Esophagus (tissue), 2 donors: ENCODE measurements around the gene DMRT3. TPM values are rescaled to one million over a fixed set of nuclear protein-coding genes. Genes with fewer than 3 reads are reported as not detected.

Source experiments
- H3K27ac ChIP-seq, 2 donors: one replicate each; pipeline ENCODE4 v1.5.1; 2013; ENCODE audit warnings: low read depth in 2 of 2, mild to moderate bottlenecking in 2 of 2, inconsistent platforms in 1 of 2, low read length in 1 of 2, moderate library complexity in 1 of 2
- H3K27me3 ChIP-seq, 2 donors: one replicate each; pipeline ENCODE4 v1.6.1; 2013; ENCODE audit warnings: low read length in 2 of 2, control low read depth in 1 of 2, mild to moderate bottlenecking in 1 of 2; ENCODE audit not compliant: insufficient read depth in 2 of 2, control insufficient read depth in 1 of 2
- H3K36me3 ChIP-seq, 2 donors: one replicate each; pipeline ENCODE4 v1.6.1; 2013; ENCODE audit warnings: low read length in 1 of 2; ENCODE audit not compliant: control insufficient read depth in 2 of 2, insufficient read depth in 2 of 2
- H3K4me1 ChIP-seq, 2 donors: one replicate each; pipeline ENCODE4 v1.6.1; 2013; ENCODE audit warnings: low read length in 1 of 2; ENCODE audit not compliant: control insufficient read depth in 2 of 2, insufficient read depth in 2 of 2
- H3K4me3 ChIP-seq, 2 donors: one replicate each; pipeline ENCODE4 v1.5.1; 2013; ENCODE audit warnings: low read length in 2 of 2, mild to moderate bottlenecking in 2 of 2, low read depth in 1 of 2, moderate library complexity in 1 of 2
- H3K9me3 ChIP-seq, 2 donors: one replicate each; pipeline ENCODE4 v1.6.1; 2013; ENCODE audit warnings: mild to moderate bottlenecking in 2 of 2, low read depth in 1 of 2, low read length in 1 of 2, moderate library complexity in 1 of 2; ENCODE audit not compliant: control insufficient read depth in 2 of 2, insufficient read depth in 1 of 2
- WGBS, 2 donors: extraction: QIAGEN DNeasy Blood & Tissue Kit; methylation state at CpG; one replicate each; pipeline ENCODE4 v1.1.7; 2013; 5-methylcytosine and 5-hydroxymethylcytosine counted together
- polyA plus RNA-seq, 2 donors: library from polyadenylated mRNA; stranded (reverse); fragments of 200-250 nt; gene quantifications; one replicate each; pipeline ENCODE4 v1.2.3, GENCODE V29; 2013
- donor health status: healthy with polysubstance abuse.
- donor health status: Bipolar disorder and iron deficiency.

The DMRT3 gene
- polyA plus RNA-seq, 2 donors: 0.20 to 0.22 TPM

- Histone ChIP-seq H3K4me1 (peaks cover 0 to 4% of the 10 kb centered on the region in 2 donors), H3K36me3 (no peaks in the 10 kb centered on the region), H3K27me3 (peaks cover 3 to 22% of the 10 kb centered on the region in 2 donors), H3K9me3 (peaks cover 2 to 3% of the 10 kb centered on the region in 2 donors), H3K4me3 (no peak overlapping the region), H3K27ac (no peak overlapping the region)
- 56 to 63% methylated on average over 4 of the region's 4 CpGs for WGBS, 2 donors
Measured at GRCh38 chr9:1039589-1039988, 63.1 kb downstream of the DMRT3 start.

Other genes starting within 250 kb of the DMRT3 start
- gene DMRT1, start 135.0 kb upstream of the DMRT3 start, polyA plus RNA-seq: not detected
- gene DMRT2, start 73.7 kb downstream of the DMRT3 start, polyA plus RNA-seq: under 1 TPM; 0.08 to 0.14 TPM